ENCODE measurements around the gene OARD1.
"Not testable (repeated sequence)": the region's sequence is repeated elsewhere in the genome, so short reads cannot be mapped to it uniquely, and the experiment has no call there.

The OARD1 gene, protein sequence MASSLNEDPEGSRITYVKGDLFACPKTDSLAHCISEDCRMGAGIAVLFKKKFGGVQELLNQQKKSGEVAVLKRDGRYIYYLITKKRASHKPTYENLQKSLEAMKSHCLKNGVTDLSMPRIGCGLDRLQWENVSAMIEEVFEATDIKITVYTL

DNA sequence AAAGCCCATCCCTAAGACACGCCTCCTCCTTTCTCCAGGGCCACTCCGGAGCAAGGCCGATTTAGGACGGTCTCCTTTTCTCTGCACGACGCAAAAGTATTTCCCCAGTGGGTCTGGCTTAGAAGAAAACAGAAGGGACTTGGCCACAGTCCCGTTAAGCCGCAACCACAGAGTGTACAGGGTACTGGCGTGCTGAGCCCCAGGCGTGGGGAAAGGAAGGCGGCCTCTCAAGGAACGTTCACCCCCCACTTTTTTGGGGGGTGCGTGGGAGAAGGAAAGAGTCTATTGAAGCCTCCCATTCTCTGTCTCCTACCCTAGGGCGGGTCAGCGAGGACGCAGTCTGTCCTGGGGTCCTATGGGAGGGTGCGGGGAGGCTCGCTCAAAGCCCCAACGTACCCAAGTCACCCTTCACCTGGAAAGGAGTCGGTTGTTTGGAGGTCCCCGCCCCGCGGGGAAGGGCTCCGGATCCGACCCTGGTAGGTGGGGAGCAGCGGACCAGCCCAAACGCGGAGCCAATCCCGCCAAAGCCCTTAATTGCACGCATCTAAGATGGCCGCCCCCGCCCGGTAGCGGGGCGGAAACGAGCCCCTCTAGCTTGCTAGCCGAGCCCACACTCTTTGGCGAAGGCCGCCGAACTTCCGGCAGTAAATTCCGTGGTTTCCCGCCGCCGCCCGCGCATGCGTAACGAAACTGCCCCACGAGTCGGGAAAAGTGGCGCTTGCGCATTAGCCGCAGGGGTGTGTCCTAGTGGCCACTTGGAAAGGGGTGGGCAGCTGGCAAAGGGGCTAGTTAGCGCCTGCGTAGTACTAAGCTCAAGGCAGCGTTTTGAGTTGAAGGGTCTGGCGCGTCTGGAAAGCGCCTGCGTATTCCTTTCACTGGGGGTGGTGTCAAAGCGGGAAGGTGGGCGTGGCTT lies at the start of gene OARD1:
Gene OARD1, minus strand, starts transcription at position 434 of the 913 bp plus-strand sequence. CDS start 722 bp downstream, outside the sequence.
- DNase-seq, result peak; percentile 100

DNA sequence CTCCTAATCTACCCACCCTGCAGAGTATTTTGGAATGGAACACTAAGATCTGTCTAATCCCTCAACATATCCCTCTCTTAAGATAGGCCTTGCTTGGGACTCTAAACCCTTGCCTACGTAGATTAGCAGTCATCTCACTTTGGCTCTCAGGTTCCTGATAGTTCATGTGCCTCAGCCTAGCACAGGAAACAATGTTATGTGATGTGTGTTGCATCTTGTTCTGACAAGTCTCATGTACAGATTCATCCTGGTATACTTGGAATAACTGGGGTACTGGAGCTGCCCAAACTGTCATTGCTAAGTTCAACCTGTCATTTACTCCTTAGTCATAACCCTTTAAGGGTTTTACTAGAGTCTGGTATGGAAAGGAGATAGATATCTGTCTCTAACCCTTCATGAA lies 47.9 kb upstream of the OARD1 start:
- DNase-seq, result no peak

DNA sequence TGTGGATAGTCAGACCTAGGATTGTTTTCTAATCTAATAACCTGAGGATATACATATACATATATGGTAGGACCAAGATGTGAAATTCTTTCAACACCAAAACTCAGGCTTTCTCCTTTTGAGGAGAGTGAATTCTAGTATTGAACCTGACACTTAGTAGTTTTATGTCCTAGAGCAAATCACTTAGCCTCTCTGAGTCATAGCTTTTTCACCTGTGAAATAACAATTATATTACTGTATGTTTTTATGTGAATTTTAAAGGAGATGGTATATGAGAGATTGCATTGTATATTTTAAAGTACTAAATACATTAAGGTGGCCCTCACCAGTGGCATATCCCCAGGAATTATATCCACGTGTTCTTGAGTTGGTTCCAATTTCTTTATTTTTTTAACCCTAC lies 47.4 kb upstream of the OARD1 start:
- no peak for DNase-seq

DNA sequence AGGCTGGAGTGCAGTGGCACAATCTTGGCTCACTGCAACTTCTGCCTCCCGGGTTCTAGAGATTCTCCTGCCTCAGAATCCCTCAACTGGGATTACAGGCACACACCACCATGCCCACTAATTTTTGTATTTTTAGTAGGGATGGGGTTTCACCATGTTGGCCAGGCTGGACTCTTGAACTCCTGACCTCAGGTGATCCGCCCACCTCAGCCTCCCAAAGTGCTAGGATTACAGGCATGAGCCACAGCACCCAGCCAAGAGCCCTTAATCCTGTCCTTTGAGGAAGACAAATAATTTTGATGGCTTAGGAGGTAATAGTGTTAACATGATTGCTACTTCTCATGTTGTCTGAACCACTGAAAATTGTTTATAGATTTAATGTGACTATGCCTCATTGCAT lies 42.9 kb upstream of the OARD1 start:
- DNase-seq, result not testable (repeated sequence)

DNA sequence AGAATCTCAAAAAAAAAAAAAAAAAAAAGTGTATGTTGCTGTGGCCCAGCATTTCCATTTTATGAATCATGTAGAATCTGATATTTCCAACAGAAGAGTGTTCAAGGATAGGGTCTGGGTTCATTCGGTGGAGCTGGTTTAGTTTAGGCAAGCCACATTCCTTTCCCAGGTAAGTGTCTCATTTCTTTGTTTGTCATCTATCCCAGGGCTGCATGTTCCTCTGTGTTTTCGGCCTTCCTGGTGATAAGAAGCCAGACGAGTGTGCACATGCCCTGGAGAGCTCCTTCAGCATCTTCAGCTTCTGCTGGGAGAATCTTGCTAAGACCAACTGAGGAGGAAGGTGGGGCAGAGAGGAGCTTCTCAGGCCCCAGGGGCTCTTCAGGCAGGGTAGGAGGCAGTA lies 38.9 kb upstream of the OARD1 start:
- no peak for DNase-seq

DNA sequence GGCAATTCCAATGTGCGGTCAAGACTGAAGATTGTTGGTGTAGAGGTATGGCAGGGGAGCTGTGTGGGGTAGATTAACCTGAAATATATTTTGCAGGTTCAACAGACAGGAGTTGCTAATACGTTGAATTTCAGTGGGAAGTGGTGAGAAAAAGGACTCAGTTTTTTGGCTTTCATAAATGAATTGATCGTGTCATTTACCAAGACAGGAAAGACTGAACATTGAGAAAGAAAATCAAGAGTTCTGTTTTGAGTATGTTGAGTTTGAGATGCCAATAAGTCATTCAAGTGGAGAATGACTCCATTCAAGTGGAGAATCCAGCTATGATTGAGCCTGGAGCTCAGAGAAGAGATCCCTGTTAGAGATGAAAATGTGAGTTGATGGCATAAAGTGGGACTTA lies 31.7 kb upstream of the OARD1 start:
- no peak for DNase-seq

DNA sequence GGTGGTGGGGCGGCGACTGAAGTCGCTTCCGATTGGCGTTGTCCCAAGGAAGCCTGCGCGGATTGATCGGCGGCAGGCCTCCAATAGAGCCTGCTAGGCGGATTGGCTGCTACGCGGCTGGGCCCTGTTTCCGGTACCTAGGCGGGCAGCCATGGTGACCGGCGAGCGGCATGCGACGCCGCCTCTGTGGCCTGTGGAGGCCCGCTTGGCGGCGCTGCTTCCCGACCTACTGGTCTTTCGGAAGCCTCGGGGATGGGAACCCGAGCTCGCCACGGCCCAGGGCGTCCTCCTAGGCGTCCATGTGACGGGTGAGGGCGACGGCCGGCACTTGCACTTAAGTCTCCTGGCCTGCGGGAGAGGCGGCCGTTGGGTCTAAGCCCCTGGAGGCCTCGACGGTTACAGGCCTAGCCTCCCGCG lies 28.7 kb upstream of the OARD1 start:
- DNase-seq, result no peak

DNA sequence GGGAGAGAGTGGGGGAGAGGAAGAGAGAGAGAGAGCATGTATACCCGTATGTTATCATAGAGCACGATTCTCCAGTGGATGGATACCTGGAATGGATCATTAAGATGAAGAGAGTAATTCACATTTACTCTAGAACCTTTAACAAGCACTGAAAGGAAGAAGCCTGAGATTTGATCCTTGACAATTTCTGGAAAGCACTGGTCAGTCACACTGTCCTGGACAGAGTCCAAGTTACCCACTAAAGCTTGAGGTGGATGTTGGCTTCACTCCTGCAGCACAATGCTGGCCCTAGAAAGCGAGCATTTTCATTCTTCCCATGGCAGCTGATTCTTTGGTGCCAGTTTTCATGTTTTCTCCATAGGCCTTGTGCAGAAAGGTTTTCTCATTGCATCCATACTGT lies 26.2 kb upstream of the OARD1 start:
- no peak for DNase-seq

DNA sequence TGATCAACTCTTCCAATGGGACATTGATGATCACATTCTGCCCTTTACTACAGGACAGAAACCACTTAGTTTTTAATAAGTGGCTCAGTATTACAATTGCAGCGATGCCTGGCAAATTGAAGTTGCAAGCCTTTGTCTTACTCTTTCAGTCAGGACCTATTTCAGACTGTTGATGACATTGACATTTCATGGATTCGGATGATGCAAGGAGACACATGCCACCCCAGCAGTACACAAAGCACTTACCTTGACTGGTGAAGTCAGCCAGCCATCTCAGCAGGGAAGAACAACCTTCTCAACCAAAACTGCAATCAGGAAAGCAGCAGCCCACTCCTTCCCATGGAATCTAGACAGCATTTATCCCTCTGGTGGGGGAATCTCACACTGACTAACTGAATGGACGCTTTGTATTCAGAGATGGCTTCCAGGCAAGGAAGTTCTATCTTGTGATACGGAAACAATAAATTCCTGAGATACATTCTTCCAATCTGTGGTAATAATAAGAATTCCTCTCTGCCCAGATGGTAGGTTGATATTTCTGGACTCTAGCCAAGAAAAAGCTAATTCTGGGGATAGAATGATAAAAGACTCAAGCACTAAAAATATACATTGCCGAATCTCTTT lies 25.4 kb upstream of the OARD1 start:
- no peak for DNase-seq

DNA sequence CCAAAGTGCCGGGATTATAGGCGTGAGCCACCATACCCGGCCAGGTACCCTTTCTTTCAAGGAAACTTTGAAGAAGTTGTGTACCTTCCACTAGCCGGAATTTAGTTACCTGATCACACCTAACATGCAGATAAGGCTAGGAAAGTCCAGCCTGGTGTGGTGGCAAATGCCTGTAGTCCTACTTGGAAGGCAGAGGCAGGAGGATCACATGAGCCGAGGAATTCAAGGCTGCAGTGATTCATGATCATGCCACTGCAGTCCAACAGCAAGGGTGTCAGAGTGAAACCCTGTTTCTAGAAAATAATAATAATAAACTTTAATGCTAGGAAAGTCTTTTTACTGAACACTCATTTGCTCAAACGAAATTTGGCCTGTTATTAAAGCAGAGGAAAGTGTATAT lies 21.6 kb upstream of the OARD1 start:
- no peak for DNase-seq

DNA sequence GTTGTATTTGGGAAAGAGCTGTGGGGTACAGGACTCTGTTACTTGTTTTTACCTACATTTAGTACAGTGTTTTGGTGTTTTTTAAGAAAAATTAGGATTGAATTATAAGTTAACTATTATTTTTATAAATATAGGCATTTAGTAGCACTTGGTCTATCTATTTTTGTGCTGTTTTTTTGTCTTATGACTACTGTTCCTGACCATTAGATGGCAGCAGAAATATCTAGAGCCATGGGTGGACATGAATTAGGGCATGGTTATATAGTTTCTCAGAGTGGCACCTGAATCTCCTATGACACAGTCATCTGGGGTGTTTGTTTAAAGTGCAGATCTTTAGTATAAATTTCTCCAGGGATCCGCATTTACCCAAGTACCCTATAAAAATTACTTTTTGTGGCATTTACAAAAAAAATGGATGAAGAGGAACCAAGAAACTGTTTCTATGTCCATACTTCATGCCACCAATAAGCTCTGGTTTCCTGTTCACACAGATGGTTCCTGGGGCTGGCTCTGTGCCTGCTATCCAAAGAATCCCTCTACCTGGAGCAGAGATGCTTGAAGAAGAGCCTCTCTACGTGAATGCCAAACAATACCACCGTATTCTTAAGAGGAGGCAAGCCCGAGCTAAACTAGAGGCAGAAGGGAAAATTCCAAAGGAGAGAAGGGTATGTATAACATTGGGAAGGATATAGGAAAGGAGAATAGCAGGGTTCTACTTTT lies 20.4 kb upstream of the OARD1 start:
- DNase-seq, result no peak

DNA sequence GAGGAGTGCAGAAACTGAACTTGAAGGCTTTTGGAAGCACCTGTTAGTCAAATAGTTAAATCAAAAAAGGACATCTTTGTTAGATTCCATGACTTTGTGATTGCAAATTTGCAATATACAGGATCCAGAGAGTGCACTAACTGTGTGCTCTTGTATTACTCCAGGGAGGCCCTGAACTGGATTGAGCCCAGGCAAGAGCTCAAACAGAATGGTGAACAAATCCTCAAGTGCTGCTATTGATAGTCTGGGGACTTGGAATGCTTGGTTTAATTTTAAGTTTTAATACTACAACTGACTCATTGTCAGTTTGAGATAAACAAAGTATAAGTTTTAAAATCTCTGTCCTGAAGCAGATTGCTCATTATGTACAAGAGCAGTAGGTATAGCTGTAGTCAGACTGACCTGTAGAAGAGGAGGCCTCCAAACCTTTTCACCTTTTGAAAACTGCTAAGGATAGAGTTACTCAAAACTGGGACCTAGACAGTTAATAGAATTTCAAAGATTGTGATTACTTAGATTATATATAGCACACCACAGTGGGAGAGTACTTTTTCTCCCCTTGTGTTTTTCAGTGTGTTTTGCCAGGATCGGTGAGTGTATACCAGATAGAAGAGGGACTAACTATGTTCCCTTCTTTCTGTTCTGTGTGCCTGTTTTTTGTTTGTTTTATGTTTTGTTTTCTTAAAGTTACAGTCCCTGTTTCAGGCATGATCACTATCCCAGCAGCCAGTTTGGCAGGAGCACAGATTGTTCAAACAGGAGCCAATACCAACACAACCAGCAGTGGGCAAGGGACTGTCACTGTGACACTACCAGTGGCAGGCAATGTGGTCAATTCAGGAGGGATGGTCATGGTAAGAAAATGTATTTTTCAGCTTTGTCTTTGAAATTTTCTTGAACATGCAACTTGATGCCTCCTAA lies 18.9 kb upstream of the OARD1 start:
- no peak for DNase-seq

DNA sequence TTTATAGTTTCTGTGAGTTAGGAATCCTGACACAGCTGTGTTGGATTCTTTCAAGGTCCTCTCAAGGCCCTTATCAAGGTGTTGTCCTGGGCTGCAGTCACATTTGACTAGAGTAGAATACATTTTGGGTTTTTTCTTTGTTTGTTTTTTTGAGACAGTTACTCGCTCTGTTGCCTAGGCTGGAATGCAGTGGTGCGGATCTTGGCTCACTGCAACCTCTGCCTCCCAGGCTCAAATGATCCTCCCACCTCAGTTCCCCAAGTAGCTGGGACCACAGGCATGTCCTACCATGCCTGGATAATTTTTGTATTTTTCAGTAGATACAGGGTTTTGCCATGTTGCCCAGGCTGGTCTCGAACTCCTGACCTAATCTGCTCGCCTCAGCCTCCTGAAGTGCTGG lies 16.3 kb upstream of the OARD1 start:
- DNase-seq, result no peak

DNA sequence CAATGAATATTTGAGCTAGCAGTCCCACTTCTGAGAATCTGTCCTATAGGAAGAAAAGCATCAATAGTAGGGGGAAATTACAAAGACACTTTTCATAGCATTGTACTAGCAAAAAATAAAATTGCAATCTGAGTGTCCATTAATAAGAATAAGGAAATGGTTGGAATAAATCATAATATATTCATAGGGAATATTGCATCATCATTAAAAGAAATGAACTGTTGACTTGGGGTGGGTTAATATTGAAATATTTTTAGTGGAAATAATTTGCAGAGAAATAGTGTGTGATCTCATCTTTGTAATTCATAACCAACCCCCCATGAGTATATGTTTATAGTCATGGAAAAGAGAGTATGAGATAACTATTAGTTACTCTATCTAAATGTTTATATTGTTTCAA lies 13.0 kb upstream of the OARD1 start:
- no peak for DNase-seq

DNA sequence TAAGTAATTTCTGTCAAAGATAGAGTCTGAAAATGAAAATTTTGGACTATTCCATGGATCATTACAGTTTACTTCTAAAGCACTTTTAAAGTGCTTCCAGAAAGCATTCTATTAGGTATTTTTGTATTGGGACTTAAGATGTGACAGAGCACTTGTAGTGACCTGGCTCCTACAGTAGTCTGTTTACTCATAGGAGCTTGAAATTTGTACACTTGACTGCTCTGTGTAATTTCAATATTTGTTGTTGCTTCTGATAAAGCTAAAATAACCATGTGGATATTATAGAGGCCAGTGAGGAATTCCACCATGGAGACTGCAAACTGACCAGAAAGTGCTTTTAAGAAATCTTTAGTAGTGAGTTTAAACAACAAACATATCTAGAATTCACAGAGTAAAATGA lies 10.9 kb upstream of the OARD1 start:
- no peak for DNase-seq

DNA sequence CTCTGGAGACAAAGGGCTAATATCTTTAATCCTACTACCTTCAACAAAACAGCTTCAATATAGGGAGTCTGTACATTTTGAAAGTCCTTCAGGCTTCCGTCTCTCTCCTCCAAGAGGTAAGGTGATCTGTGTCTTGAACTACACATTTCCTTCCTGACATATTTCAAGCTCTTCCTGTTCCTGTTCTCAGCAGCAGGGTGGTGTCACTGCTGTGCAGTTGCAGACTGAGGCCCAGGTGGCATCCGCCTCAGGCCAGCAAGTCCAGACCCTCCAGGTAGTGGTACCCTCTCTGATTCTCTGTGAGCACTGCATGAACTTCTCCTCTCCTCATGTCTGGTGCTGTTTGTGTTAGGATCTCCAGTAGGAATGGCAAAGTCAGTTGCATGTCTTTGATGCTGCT lies 8.5 kb upstream of the OARD1 start:
- DNase-seq, result no peak

DNA sequence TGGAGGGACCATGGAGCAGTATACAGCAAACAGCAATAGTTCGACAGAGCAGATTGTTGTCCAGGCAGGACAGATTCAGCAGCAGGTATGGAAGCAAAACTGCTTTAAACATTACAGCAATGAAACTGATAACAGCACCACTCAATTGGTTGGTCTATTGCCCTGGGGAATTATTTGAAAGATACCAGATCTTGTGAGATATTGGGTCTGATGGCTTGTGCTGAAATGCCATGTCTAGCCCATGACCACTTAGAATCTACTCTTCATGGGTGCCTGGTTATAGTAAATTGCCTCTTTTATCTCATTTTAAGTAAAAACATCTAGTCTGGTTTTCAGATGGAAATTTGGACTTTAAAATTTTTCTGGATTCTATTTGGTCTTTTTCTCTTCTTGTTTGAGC lies 6.9 kb upstream of the OARD1 start:
- no peak for DNase-seq

DNA sequence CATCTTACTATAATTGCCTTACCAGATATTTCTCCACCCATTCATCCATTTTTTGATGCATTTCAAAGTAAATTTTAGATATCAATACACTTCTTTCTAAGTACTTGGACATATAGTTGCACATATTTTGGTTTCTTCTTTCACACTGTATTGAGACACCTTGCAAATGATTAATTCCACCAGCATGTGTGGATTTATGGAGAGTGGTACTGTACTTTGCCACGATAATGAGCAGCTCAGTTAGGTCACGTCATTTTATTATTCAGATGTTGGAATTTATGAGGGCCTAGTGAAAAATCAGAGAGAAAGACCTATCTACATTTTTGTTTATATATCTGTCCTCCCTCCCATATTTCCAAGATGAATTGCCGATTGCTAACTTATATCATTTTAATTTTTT lies 5.9 kb upstream of the OARD1 start:
- DNase-seq, result no peak

DNA sequence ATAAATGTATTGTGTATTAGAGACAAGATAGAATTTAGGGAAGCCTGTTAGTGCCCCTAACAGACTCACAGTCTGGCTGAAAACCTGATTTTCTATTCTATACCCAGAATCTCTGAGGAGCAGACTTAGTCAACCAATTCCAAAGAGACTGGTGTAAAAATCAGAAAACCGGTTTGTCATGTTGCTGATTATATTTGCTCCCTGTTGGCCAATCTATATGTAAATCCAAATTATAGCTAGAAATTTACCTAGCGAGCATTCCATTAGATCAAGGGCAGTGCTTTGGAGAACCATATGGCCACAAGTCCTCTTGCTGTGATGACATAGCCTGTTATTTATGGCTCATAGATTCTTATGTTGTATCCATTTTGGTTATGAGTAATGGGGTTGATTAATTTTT lies 5.4 kb upstream of the OARD1 start:
- DNase-seq, result no peak

DNA sequence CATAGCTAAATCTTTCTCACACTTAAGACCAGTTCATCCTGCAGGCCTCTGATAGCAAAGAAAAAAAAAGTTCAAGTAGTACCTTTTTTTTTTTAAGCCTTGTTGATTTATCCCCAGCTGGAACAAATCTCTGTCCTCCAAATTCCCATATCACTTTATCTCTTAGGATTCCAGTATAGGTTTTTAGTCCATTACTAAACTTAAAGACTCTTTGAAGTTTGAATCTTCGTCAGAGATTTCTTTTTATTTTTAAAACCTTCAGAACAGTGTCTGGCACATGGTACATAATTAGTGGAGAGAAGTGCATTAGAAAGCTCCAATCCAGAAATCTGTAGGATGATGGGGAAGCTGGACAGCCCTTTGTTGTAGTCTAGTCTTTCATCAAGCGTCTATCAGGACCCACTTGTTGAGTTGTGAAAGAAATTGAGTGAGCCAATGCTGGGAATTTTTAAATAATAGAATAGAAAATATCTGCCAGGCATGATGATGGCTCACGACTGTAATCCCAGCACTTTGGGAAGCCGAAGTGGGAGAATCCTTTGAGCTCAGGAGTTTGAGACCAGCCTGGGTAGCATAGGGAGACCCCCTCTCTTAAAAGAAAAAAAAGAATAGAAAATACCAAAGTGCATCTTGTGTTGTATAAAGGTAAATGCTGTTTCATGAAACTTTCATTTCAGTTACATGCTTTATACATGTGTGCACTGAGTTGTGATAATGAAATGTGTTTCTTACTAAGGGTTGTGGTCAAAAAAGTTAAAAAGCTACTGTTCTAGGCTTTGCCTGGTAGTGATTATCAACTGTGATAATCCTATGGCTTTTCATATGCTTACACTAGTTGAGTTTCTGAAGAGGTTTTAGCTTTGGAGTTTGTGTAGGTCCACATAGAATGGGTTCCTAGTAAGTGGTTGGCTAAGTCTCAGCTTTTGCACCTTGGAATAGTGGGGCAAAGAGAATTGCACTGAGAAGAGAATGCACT lies 3.8 kb upstream of the OARD1 start:
- DNase-seq, result no peak

Measured in NCI-H1092 (cell line).